ENCODE results near the gene PDK2. TPM values are rescaled to one million over a fixed set of nuclear protein-coding genes. Genes with fewer than 3 reads are reported as not detected.

Gene PDK2
- total RNA-seq, 1 donor from 2014 or later = 13.7 TPM

DNA sequence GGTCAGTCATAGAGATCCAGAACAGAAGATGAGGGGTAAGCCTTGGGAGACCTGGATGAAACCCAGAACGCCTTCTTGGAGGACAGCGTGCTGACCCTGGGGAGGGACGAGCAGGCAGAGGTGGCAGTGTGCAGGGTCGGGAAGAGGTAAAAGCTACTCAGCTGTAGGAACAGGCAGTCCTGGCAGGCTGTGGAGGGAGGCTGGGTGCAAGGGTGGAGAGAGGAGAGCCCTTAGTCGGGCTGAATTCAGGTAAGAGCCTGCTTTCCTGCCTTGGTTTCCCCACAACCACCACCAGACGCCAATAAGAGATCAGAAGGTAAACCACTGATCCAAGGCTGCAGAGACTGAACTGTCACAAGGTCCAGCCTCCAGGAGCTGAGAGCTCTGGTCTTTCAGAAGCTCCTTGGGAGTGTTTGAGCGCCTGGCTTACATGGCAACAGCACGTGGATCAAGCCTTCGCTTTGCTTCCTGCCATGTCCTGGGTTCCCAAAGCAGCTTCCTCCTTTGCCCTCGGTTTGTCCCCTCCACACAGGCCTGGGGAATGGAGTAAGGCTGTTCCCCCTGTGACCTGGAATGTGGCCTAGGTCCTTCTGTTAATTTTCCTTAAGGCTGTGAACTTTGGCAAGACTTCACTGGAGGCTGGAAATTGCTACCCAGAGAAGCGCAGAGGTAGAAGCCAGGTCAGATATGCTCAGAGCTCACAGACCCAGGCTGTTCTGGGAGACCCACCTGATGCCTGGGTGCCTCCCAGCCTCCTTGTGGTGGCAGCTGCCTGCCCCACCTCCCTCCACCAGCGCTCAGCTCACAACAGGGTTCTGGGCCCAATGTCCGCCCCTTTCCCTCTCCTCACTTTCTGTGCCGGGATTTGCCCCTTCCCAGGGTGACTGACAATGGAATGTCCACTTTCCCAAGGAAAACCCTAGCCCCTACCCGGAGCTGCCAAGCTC, 3.9 kb upstream of the PDK2 start:
- H3K27me3 Mint-ChIP-seq (ENCODE audit: insufficient read depth) = peaks cover 2% of the 10 kb centered on the region
- no peak overlapping the region for H3K4me3 Mint-ChIP-seq
- intact Hi-C loops (cut with micrococcal nuclease) = no loop called here
- no peaks in the 10 kb centered on the region for H3K9me3 Mint-ChIP-seq
- H3K36me3 Mint-ChIP-seq (ENCODE audit: low read depth) = no peaks in the 10 kb centered on the region
- no peak overlapping the region for H3K27ac Mint-ChIP-seq
- peaks cover 19% of the 10 kb centered on the region for H3K4me1 Mint-ChIP-seq (ENCODE audit: low read depth)
- DNase-seq (ENCODE audit: low spot score) = no peak

DNA sequence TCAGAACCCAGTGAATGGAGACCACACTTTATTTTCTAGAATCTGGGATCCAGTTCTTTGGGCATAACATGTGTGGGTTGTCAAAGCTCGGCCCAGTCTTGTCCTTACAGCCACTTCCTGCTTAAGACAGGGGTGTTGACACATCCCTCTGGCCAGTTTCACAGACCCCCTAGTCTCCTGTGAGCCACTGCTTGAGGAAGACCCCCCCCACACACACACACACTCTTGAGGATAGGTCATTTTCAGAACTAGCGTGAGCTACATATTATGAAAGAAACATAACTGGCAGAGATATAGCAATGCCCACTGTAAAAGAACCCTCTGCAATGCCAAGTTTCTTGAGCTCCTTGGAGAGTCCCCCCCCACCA, 3.2 kb upstream of the PDK2 start:
- H3K9me3 Mint-ChIP-seq = no peaks in the 10 kb centered on the region
- intact Hi-C loops (cut with micrococcal nuclease) = no loop called here
- H3K36me3 Mint-ChIP-seq (ENCODE audit: low read depth) = no peaks in the 10 kb centered on the region
- H3K4me3 Mint-ChIP-seq = no peak overlapping the region
- no peak overlapping the region for H3K27ac Mint-ChIP-seq
- DNase-seq (ENCODE audit: low spot score) = no peak
- H3K4me1 Mint-ChIP-seq (ENCODE audit: low read depth) = peaks cover 20% of the 10 kb centered on the region
- peaks cover 2% of the 10 kb centered on the region for H3K27me3 Mint-ChIP-seq (ENCODE audit: insufficient read depth)

DNA sequence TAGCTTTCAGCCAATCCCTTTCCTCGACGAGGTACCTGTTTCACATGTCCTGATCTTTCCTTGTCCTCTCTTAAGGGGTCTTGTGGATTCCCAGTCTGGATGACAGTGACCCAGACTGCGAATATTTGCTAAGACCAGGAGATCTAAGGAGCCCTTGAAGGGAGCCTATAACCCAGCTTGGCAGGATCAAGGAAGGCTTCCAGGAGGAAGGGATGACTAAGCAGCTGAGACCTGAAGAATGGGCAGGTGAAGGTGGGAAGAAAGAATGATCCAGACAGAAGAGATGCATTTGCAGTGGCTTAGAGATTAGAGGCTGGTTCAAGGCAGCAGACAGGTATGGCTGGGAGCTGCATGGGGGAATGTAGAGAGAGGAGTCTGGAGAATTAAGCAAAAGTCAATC, 1.9 kb upstream of the PDK2 start:
- Mint-ChIP-seq H3K4me3 (no peak overlapping the region), H3K27ac (no peak overlapping the region), H3K4me1 (ENCODE audit: low read depth) (peaks cover 20% of the 10 kb centered on the region), H3K9me3 (no peaks in the 10 kb centered on the region), H3K36me3 (ENCODE audit: low read depth) (peaks cover under 1% of the 10 kb centered on the region), H3K27me3 (ENCODE audit: insufficient read depth) (peaks cover 2% of the 10 kb centered on the region)
- intact Hi-C loops (cut with micrococcal nuclease) = no loop called here
- no peak for DNase-seq (ENCODE audit: low spot score)

DNA sequence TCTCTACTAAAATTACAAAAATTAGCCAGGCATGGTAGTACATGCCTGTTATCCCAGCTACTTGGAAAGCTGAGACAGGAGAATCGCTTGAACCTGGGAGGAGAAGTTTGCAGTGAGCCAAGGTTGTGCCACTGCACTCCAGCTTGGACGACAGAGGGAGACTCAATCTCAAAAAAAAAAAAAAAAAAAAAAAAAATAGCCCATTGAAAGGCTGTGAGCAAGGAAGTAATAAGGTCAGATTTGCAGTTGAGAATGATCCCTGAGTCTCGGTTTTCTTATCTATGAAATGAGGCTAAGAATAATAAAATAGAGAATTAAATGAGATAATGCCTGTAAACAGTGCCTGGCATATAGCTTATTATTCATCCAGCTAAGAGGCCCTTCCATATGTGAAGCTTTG, 1.3 kb upstream of the PDK2 start:
- no peak overlapping the region for H3K4me3 Mint-ChIP-seq

DNA sequence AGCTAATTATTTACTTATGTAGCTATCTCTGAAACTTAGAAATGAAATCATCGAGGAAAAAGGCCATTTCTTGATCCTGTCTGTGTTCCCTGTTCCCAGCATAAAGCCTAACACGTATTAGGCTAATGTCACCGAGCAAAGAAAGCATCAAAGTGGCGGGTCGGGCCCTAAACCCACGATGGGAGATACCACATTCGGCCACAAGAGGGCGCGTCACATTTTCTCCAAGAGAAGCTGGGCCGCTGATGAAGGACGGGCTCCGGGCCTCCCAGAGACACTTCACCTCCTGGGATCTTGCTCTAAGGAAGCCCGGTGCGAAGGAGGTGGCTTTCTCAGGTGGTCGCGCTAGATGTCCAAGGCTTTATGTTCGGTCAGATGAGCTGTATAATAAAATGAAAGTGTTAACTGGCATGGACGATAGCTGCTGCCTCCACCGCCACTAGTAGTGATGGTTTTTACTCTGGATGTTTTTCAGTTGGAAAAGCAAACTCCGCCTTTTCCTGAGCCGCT, 853 bp upstream of the PDK2 start:
- Mint-ChIP-seq H3K36me3 (ENCODE audit: low read depth) (peaks cover 6% of the 10 kb centered on the region), H3K27me3 (ENCODE audit: insufficient read depth) (peaks cover 2% of the 10 kb centered on the region), H3K27ac (peak overlapping the region; percentile 88), H3K4me1 (ENCODE audit: low read depth) (peaks cover 20% of the 10 kb centered on the region), H3K4me3 (peak overlapping the region; percentile 85), H3K9me3 (no peaks in the 10 kb centered on the region)
- peak; percentile 80 for DNase-seq (ENCODE audit: low spot score)
- intact Hi-C loops (cut with micrococcal nuclease) = loop anchor here (1.0 to 2.0 kb wide), 6 partner anchors 37 to 203 kb away; partner anchors contain the start of gene SAMD14

More for the DNA sequence above, 1.3 kb upstream of the PDK2 start:
- H3K4me1 Mint-ChIP-seq (ENCODE audit: low read depth) = peaks cover 20% of the 10 kb centered on the region
- peaks cover 2% of the 10 kb centered on the region for H3K27me3 Mint-ChIP-seq (ENCODE audit: insufficient read depth)
- intact Hi-C loops (cut with micrococcal nuclease) = loop anchor here (1.0 to 2.0 kb wide), 6 partner anchors 37 to 203 kb away; partner anchors contain the start of gene SAMD14
- peaks cover 6% of the 10 kb centered on the region for H3K36me3 Mint-ChIP-seq (ENCODE audit: low read depth)
- H3K27ac Mint-ChIP-seq = no peak overlapping the region
- no peak for DNase-seq (ENCODE audit: low spot score)
- H3K9me3 Mint-ChIP-seq = no peaks in the 10 kb centered on the region

DNA sequence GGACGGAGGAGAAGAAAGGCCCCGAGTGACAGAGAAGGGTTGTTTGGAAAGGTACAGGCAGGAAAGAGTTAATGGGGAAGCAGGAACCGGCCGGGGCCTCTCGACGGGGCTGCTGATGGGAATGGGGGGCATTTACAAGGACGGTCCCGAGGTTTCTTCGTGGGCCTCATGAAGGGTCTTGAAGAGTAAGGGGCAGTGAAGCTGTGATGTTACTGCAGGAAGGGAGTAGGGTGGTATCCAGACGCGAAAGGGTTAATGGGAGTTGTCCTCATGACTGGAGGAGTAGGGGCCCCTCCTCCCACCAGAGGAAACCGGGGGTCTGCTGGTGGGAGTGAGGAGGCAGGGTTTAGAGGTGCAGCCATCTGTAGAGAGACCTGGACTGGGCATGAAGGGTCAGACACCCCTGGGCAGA, 481 bp downstream of the PDK2 start:
- no peak for DNase-seq (ENCODE audit: low spot score)
- intact Hi-C loops (cut with micrococcal nuclease) = loop anchor here (1.0 to 2.0 kb wide), 5 partner anchors 35 to 387 kb away; partner anchors contain the start of gene SAMD14
- peaks cover 2% of the 10 kb centered on the region for H3K27me3 Mint-ChIP-seq (ENCODE audit: insufficient read depth)
- H3K27ac Mint-ChIP-seq = peak overlapping the region; percentile 71
- peaks cover 6% of the 10 kb centered on the region for H3K36me3 Mint-ChIP-seq (ENCODE audit: low read depth)
- no peaks in the 10 kb centered on the region for H3K9me3 Mint-ChIP-seq
- peak overlapping the region; percentile 85 for H3K4me3 Mint-ChIP-seq
- peaks cover 29% of the 10 kb centered on the region for H3K4me1 Mint-ChIP-seq (ENCODE audit: low read depth)

DNA sequence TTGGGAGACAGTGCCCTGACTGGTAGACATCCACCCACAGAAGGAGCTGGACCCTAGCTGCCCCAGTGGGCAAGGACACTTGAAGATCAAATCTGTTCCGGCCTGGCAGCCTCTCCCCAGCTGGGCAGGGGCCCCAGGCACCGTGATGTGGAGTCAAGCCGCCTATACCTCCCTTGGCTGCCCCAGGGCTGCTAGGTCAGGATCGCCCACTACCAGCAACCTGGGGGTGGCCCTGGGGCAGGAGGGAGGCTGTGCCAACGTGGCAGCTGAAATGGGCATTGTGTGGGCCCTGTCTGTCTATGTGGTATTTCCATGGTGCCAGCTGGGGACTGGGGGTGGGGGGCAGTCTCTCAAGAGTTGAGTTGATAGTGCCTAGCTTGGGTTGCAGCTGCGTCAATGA, 941 bp downstream of the PDK2 start:
- H3K36me3 Mint-ChIP-seq (ENCODE audit: low read depth) = peaks cover 6% of the 10 kb centered on the region
- DNase-seq (ENCODE audit: low spot score) = no peak
- intact Hi-C loops (cut with micrococcal nuclease) = no loop called here
- H3K9me3 Mint-ChIP-seq = no peaks in the 10 kb centered on the region
- no peak overlapping the region for H3K27ac Mint-ChIP-seq
- H3K4me1 Mint-ChIP-seq (ENCODE audit: low read depth) = peaks cover 31% of the 10 kb centered on the region
- H3K4me3 Mint-ChIP-seq = peak overlapping the region; percentile 85
- peaks cover 2% of the 10 kb centered on the region for H3K27me3 Mint-ChIP-seq (ENCODE audit: insufficient read depth)

DNA sequence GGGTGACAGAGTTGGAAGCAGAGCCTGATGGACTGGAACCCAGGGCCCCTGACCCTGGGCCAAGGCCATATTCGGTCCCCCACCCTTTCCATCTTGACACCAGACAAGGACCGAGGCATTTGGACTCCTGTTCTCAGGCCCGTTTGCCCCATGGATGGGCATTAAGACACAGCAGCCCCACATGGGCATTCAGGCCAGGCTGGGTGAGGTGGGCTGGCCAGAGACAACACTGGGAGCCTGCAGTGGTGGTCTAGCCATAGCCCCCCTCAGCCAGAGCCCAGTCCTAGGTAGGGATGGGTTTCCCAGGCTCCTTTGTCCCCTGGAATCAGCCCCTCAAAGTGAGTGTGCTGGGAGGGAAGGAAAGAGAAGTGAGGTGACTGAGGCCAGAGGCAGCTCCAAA, 1.6 kb downstream of the PDK2 start:
- intact Hi-C loops (cut with micrococcal nuclease) = no loop called here
- no peak for DNase-seq (ENCODE audit: low spot score)
- Mint-ChIP-seq H3K4me3 (peak overlapping the region; percentile 85), H3K9me3 (no peaks in the 10 kb centered on the region), H3K27ac (no peak overlapping the region), H3K4me1 (ENCODE audit: low read depth) (peaks cover 31% of the 10 kb centered on the region), H3K27me3 (ENCODE audit: insufficient read depth) (peaks cover 2% of the 10 kb centered on the region), H3K36me3 (ENCODE audit: low read depth) (peaks cover 6% of the 10 kb centered on the region)

DNA sequence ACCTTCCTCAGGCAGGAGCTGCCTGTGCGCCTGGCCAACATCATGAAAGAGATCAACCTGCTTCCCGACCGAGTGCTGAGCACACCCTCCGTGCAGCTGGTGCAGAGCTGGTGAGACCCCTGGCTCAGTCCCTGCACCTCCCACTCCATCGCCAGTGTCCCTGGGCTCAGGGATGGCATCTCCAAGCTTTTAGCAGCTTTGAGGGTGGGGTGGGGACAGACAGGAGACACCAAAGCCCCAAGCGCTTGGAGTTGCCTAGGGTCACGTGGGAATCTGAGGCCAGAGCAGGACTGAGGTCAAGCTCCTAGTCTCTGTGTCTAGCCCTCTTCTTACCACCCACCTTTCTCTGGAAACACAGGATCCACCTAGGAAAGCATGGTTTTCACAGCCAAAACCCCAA, 2.3 kb downstream of the PDK2 start:
- Mint-ChIP-seq H3K4me3 (no peak overlapping the region), H3K27ac (no peak overlapping the region), H3K4me1 (ENCODE audit: low read depth) (peaks cover 31% of the 10 kb centered on the region), H3K36me3 (ENCODE audit: low read depth) (peaks cover 6% of the 10 kb centered on the region), H3K9me3 (no peaks in the 10 kb centered on the region), H3K27me3 (ENCODE audit: insufficient read depth) (peaks cover 2% of the 10 kb centered on the region)
- no peak for DNase-seq (ENCODE audit: low spot score)
- intact Hi-C loops (cut with micrococcal nuclease) = no loop called here

DNA sequence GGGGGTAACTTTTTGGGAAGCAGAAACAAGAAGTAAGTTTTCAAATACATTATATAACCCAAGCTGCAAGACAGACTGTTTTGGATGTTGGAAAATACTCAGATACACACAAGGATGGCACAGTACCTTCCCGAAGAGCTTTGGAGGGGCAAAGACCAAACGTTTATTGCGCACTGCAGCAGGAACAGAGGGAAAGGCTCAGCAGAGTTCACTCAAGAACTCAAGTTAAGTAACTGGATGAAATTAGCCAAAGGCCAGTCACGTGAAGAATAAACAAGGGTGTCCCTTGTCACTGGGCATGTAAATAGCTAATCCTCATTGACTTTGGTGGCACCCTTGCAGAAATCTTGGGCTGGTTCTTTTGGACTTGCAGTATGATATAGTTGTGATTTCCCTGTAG, 2.8 kb downstream of the PDK2 start:
- no peak overlapping the region for H3K27ac Mint-ChIP-seq
- no peak for DNase-seq (ENCODE audit: low spot score)
- H3K27me3 Mint-ChIP-seq (ENCODE audit: insufficient read depth) = peaks cover 2% of the 10 kb centered on the region
- peaks cover 31% of the 10 kb centered on the region for H3K4me1 Mint-ChIP-seq (ENCODE audit: low read depth)
- intact Hi-C loops (cut with micrococcal nuclease) = no loop called here
- peaks cover 6% of the 10 kb centered on the region for H3K36me3 Mint-ChIP-seq (ENCODE audit: low read depth)
- no peaks in the 10 kb centered on the region for H3K9me3 Mint-ChIP-seq
- H3K4me3 Mint-ChIP-seq = no peak overlapping the region

DNA sequence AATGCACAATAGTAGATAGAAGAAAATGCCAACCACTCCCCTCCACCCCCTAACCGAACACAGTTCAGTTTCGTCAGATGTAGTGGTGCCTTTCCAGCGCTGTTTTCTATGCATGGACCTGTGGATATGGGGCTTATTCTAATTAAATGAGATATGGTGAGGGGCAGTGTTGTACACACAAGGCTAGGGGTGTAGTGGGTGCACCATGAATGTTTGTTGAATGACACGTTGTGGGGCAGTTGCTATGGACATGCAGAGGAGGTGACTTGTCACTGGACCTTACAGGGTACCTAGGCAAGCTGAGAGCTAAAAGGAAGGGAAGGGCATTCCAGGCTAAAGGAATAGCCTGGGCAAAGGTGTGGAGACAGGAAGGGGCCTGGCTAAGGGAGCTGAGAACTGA, 3.4 kb downstream of the PDK2 start:
- peaks cover 2% of the 10 kb centered on the region for H3K27me3 Mint-ChIP-seq (ENCODE audit: insufficient read depth)
- intact Hi-C loops (cut with micrococcal nuclease) = no loop called here
- no peak for DNase-seq (ENCODE audit: low spot score)
- H3K36me3 Mint-ChIP-seq (ENCODE audit: low read depth) = peaks cover 6% of the 10 kb centered on the region
- H3K9me3 Mint-ChIP-seq = no peaks in the 10 kb centered on the region
- H3K27ac Mint-ChIP-seq = no peak overlapping the region
- H3K4me3 Mint-ChIP-seq = no peak overlapping the region
- peaks cover 31% of the 10 kb centered on the region for H3K4me1 Mint-ChIP-seq (ENCODE audit: low read depth)

DNA sequence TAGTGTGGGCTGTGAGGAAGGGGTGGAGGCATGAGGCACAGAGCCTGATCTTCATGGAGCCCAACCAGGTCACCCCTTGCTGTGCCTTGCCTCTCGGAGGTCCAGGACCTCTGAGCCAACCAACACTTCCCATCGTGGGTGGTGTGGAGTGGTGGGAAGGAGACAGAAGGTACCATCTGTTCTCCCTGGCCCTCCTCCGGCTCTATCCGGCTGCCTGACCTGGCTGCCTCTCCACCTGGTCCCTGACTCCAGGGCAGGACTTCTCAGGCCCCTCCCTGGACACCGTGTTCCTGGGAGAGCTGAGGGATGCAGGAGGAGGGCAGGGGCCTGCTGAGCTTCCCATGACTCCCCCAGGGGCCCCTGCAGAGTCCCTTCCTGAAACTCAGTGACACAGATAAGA, 3.9 kb downstream of the PDK2 start:
- Mint-ChIP-seq H3K9me3 (no peaks in the 10 kb centered on the region), H3K36me3 (ENCODE audit: low read depth) (peaks cover 6% of the 10 kb centered on the region), H3K27ac (no peak overlapping the region), H3K4me1 (ENCODE audit: low read depth) (peaks cover 31% of the 10 kb centered on the region), H3K4me3 (no peak overlapping the region), H3K27me3 (ENCODE audit: insufficient read depth) (peaks cover under 1% of the 10 kb centered on the region)
- intact Hi-C loops (cut with micrococcal nuclease) = no loop called here
- no peak for DNase-seq (ENCODE audit: low spot score)

DNA sequence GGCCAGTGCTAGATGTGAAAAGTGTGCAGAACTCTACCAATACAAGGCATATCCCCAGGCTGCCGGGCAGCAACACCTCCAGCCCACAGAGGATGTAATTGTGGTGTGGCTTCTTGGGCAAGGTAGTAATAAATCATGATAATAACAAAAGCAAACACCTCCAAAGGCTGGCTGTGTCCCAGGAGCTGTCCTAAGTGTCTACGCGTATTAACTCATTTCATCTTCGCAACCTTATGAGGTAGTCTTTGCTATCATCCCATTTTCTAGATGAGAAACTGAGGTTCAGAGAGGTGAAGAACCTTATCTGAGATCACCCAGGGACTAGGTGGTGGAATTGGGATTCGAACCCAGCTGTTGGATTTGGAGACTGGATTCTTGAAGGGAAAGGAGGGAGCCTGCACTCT, 5.3 kb downstream of the PDK2 start:
- Mint-ChIP-seq H3K4me1 (ENCODE audit: low read depth) (peaks cover 20% of the 10 kb centered on the region), H3K4me3 (no peak overlapping the region), H3K36me3 (ENCODE audit: low read depth) (peaks cover 6% of the 10 kb centered on the region), H3K27ac (no peak overlapping the region), H3K9me3 (no peaks in the 10 kb centered on the region), H3K27me3 (ENCODE audit: insufficient read depth) (no peaks in the 10 kb centered on the region)
- intact Hi-C loops (cut with micrococcal nuclease) = no loop called here
- no peak for DNase-seq (ENCODE audit: low spot score)

All from activated T-helper 1 cell treated with anti-CD3 and anti-CD28 coated beads, Interleukin-12 subunit alpha, Interleukin-12 subunit beta, Interleukin-2, Interleukin-4 antibody, amounts not matched to agents 30 ng/mL and 10 ng/mL and 1 ng/mL, durations not matched to agents 14 hours and 24 hours and 36 hours (primary cell).